Activated T-cell treated with anti-CD3 and anti-CD28 coated beads for 48 hours (primary cell): ENCODE measurements around the gene USP47.

Experiments used
- DNase-seq: peaks from one replicate; pipeline ENCODE4 v3.0.0-alpha.2; 2020; ENCODE audit warnings: low read depth

USP47 gene

GRCh38 chr11:11942668-11943067, 100.9 kb downstream of the USP47 start:
- DNase-seq: no peak

GRCh38 chr11:11944444-11944843, 102.7 kb downstream of the USP47 start:
- DNase-seq: no peak

GRCh38 chr11:11946180-11946579, 104.4 kb downstream of the USP47 start:
- no peak for DNase-seq

GRCh38 chr11:11946878-11947277, 105.1 kb downstream of the USP47 start:
- DNase-seq: no peak

GRCh38 chr11:11947825-11948224, 106.1 kb downstream of the USP47 start:
- no peak for DNase-seq

GRCh38 chr11:11948242-11948947, 106.6 kb downstream of the USP47 start:
- no peak for DNase-seq

- no peak for DNase-seq
Measured at GRCh38 chr11:11949482-11949881, 107.7 kb downstream of the USP47 start.

GRCh38 chr11:11952036-11952435, 110.3 kb downstream of the USP47 start:
- no peak for DNase-seq

GRCh38 chr11:11956006-11956405, 114.2 kb downstream of the USP47 start:
- DNase-seq: no peak

- no peak for DNase-seq
Measured at GRCh38 chr11:11958403-11959231, 116.8 kb downstream of the USP47 start.

GRCh38 chr11:11959601-11960000, 117.8 kb downstream of the USP47 start:
- DNase-seq: no peak

GRCh38 chr11:11960687-11961086, 118.9 kb downstream of the USP47 start:
- no peak for DNase-seq

- no peak for DNase-seq
Measured at GRCh38 chr11:11961399-11962028, 119.7 kb downstream of the USP47 start.

GRCh38 chr11:11963067-11963466, 121.3 kb downstream of the USP47 start:
- no peak for DNase-seq

GRCh38 chr11:11963842-11964773, 122.3 kb downstream of the USP47 start:
- no peak for DNase-seq

- no peak for DNase-seq
Measured at GRCh38 chr11:11964774-11965150, 123.0 kb downstream of the USP47 start.

- DNase-seq: no peak
Measured at GRCh38 chr11:11965192-11965591, 123.4 kb downstream of the USP47 start.

GRCh38 chr11:11965656-11966353, 124.0 kb downstream of the USP47 start:
- no peak for DNase-seq

- no peak for DNase-seq
Measured at GRCh38 chr11:11966354-11966741, 124.6 kb downstream of the USP47 start.

GRCh38 chr11:11966826-11967668, 125.3 kb downstream of the USP47 start:
- DNase-seq: peak; percentile 68
